WI38 (cell line): Measurements from ENCODE around the gene TSPYL4.

Source experiments
- H3K4me3 ChIP-seq: 2 replicates; pipeline ENCODE4 v1.5.1; 2011; ENCODE audit warnings: low read depth, mild to moderate bottlenecking, control low read depth, low read length
- TF ChIP-seq, protein P1 (sequence below): IDR thresholded peaks from 2 replicates; pipeline ENCODE4 v1.5.1; 2012; ENCODE audit warnings: low read depth, mild to moderate bottlenecking, control low read depth, low read length

Gene TSPYL4

DNA sequence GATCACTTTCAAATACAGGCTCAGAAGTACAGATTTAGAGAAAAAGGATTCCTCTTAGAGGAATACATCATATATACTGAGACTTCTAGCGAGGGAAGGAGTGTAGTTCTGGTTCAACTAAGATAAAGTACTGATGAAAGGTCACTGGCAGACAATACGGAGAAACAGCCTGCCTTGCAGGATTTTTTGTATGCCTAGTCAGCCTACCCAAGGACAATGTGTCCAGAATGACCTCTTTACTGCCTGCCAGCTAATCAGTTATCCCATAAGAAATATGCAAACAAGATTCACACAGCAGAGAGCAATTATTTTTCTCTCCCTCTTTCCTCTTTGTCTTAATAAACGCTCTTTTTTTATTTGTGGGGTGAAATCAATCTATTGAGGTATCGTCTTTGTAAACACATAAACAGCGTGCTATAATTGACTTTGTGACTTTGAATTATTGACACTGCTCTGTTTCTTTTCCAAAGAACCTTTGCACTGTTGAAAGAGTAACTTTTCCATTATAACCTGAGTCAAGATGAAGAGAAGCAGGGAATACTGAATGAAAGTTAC lies 1.4 kb upstream of the TSPYL4 start:
- H3K4me3 ChIP-seq, result peak overlapping the region; percentile 75
- TF ChIP-seq, protein P1, sequence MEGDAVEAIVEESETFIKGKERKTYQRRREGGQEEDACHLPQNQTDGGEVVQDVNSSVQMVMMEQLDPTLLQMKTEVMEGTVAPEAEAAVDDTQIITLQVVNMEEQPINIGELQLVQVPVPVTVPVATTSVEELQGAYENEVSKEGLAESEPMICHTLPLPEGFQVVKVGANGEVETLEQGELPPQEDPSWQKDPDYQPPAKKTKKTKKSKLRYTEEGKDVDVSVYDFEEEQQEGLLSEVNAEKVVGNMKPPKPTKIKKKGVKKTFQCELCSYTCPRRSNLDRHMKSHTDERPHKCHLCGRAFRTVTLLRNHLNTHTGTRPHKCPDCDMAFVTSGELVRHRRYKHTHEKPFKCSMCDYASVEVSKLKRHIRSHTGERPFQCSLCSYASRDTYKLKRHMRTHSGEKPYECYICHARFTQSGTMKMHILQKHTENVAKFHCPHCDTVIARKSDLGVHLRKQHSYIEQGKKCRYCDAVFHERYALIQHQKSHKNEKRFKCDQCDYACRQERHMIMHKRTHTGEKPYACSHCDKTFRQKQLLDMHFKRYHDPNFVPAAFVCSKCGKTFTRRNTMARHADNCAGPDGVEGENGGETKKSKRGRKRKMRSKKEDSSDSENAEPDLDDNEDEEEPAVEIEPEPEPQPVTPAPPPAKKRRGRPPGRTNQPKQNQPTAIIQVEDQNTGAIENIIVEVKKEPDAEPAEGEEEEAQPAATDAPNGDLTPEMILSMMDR, result no peak

DNA sequence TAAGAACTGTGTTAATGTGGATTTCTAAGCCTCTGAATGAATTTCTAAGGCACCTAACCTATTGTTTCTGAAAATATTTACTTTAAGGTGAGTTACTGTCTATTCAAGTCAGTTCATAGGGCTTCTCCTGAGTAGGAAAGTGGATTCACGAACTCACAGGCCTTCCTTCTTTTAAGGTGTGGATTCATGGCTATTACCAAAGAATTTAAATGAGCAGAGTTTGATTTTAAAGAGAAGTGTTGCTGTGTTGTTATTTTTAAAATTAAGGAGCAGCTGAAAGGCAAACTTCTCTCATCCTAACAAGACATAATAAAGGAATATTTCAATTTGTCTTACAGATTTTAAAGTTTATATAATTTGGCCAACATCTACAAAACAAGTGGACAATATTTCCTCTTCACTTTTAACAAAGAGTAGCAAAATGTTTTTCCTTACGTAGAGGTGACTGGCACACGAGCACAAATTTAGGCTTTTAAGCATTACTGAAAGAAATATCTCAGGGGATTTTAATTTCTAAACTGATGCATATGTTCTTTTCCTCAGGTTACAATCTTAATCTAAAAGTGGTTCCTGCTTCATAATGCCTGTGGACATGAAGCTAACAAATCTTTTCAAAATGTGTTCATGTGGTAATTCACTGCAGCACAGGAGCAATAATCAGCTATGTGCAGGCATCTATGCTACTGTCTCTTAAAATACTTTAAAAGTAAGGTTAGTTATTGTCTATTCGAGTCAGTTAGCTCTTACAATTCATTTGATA lies 602 bp upstream of the TSPYL4 start:
- TF ChIP-seq, protein P1, result no peak
- peak overlapping the region; percentile 75 for H3K4me3 ChIP-seq

DNA sequence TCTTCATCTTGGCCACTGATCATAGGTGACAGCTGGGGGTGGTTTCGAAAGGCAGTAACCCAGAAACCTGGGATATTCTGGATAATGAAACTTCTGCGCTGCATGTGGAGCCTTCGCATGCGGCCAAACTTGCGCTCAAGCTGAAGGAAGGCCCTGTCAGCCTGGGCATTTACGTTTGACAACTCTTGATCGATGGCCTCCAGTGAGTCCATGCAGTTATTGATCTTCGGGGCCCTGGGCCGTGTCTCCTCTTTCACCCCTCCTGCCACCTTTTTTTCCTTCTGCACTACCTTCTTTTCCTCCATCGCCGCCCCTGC lies 729 bp downstream of the TSPYL4 start:
- TF ChIP-seq, protein P1, result no peak
- peak overlapping the region; percentile 75 for H3K4me3 ChIP-seq

DNA sequence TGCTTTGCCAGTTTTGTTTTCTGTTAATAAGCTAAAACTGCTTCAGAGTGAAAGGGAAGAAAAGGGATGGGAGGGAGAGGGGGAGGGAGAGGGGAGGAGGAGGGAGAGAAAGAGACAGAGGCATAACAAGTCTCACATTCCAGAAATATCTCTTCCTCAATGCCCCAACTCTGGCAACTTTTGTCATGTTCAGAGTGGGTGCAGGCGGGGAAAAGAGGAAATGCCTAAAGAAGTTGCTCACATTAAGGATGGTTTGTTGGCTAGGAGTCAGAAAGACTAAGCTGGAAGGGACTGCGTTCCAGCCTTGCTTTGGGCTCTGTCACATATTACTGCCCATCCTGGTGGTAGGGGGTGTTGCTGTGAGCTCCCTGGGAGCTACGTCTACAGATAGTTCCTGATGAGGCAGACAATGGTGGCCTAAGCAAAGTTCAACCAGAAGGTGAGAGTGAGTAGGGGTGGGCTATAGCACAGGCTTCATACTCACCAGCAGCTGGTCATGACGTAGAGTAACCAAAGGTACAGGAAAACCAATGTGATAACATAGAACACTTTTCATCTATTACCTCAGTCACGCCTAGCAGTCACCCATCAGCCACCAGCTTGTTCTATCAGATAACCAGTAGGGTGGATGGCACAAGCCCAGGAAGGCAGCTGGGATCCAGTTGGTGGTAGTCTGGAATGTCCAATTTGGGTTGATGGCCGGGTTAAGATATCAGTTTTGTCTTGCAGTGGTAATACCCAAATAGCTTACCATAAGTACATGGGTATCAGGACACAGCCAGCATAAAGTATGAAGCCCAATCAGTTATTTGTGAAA lies 2.1 kb downstream of the TSPYL4 start:
- H3K4me3 ChIP-seq, result peak overlapping the region; percentile 50
- TF ChIP-seq, protein P1, result no peak

DNA sequence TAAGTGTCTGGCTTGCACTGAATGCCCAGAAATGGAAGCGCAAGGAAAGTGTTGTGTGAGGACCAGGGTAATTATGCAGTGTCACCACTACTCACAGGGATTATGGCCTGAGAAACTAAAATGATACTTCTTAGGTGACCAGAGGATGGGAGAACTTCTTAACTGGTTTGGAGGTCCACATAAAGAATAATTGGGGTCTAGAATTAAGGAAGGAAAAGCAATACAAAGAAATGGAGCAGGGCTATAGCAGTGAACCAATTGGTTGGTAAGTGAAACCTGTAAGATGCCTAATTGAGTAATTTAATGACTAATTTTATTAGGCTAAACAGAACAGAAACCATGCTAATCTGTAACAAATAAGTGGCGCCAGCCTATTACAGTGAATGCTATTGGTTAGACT lies 5.3 kb downstream of the TSPYL4 start:
- no peak overlapping the region for H3K4me3 ChIP-seq
- TF ChIP-seq, protein P1, result no peak

DNA sequence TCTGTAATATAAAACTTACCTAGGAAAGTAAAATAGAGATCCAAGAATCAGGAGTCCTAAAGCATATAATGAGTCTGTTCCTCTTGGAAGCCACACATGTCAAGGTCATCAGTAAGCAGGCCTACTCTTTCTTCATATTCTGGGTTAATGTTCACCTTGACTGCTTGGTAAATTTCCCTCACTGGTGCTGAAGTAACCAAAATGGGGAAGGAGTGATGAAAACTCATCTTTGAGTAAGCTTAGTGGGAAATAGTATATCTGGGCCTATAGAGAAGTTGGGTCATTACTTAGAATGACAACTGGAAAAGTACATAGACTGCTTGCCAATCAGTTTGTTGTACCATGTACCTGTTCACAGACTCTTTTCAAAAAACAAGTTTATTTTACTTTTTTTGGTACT lies 6.6 kb downstream of the TSPYL4 start:
- no peak overlapping the region for H3K4me3 ChIP-seq
- TF ChIP-seq, protein P1, result no peak

DNA sequence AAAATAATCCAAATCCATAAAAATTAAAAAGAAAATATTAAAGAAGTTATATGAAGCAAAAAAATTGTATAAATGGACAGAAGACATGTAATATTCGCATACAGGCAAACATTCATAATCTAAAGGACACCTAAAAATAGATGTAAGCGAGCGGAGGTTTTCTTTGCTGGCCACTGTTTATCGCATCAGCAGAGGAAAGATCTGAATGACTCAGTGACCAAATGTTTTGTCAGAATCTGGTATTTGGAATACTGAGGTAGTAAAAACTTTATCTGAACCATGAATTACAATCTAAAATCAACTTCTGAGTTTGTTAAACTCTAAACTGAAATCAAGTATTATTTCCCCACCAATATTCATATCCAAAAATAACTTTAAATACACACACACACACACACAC lies 7.8 kb downstream of the TSPYL4 start:
- no peak overlapping the region for H3K4me3 ChIP-seq
- TF ChIP-seq, protein P1, result no peak
